ENCODE results near the gene REPIN1.

DNA sequence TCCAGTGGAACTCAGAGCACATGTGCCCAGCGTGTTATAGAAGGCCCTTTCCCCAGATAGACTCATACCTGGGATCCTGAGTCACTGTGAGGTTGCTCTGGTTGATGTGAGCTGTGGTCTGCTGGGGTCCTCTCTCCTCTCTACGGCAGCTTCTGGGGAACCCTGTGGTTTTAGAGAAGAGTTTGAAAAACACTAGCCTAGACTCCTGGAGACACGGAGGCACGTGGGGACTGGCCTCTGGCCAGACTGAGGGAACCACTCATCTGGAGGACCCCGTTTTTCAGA, 20.9 kb downstream of the REPIN1 start:
- TF ChIP-seq ZFP41 (tag by site-specific recombination; IDR thresholded peaks at IDR 0.05; ENCODE audit: borderline replicate concordance), result no peak
- no peak for TF ChIP-seq ZBTB48 (tag by site-specific recombination; IDR thresholded peaks at IDR 0.05)
- TF ChIP-seq SETDB1 (IDR thresholded peaks at IDR 0.05; ENCODE audit: insufficient read length, low read length), result no peak
- no peak for TF ChIP-seq PRDM10 (tag by site-specific recombination; IDR thresholded peaks at IDR 0.05)
- TF ChIP-seq, protein P1, sequence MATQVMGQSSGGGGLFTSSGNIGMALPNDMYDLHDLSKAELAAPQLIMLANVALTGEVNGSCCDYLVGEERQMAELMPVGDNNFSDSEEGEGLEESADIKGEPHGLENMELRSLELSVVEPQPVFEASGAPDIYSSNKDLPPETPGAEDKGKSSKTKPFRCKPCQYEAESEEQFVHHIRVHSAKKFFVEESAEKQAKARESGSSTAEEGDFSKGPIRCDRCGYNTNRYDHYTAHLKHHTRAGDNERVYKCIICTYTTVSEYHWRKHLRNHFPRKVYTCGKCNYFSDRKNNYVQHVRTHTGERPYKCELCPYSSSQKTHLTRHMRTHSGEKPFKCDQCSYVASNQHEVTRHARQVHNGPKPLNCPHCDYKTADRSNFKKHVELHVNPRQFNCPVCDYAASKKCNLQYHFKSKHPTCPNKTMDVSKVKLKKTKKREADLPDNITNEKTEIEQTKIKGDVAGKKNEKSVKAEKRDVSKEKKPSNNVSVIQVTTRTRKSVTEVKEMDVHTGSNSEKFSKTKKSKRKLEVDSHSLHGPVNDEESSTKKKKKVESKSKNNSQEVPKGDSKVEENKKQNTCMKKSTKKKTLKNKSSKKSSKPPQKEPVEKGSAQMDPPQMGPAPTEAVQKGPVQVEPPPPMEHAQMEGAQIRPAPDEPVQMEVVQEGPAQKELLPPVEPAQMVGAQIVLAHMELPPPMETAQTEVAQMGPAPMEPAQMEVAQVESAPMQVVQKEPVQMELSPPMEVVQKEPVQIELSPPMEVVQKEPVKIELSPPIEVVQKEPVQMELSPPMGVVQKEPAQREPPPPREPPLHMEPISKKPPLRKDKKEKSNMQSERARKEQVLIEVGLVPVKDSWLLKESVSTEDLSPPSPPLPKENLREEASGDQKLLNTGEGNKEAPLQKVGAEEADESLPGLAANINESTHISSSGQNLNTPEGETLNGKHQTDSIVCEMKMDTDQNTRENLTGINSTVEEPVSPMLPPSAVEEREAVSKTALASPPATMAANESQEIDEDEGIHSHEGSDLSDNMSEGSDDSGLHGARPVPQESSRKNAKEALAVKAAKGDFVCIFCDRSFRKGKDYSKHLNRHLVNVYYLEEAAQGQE (tag by site-specific recombination; IDR thresholded peaks at IDR 0.05), result no peak
- TF ChIP-seq, protein P2, sequence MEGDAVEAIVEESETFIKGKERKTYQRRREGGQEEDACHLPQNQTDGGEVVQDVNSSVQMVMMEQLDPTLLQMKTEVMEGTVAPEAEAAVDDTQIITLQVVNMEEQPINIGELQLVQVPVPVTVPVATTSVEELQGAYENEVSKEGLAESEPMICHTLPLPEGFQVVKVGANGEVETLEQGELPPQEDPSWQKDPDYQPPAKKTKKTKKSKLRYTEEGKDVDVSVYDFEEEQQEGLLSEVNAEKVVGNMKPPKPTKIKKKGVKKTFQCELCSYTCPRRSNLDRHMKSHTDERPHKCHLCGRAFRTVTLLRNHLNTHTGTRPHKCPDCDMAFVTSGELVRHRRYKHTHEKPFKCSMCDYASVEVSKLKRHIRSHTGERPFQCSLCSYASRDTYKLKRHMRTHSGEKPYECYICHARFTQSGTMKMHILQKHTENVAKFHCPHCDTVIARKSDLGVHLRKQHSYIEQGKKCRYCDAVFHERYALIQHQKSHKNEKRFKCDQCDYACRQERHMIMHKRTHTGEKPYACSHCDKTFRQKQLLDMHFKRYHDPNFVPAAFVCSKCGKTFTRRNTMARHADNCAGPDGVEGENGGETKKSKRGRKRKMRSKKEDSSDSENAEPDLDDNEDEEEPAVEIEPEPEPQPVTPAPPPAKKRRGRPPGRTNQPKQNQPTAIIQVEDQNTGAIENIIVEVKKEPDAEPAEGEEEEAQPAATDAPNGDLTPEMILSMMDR (tag by site-specific recombination; IDR thresholded peaks at IDR 0.05), result no peak
- no peak for TF ChIP-seq KLF16 (tag by site-specific recombination; IDR thresholded peaks at IDR 0.05)
- no peak for TF ChIP-seq ELK4 (IDR thresholded peaks at IDR 0.05; ENCODE audit: borderline replicate concordance, low read depth, low read length)
- TF ChIP-seq REPIN1 (tag by site-specific recombination; IDR thresholded peaks at IDR 0.05; ENCODE audit: low read depth), result no peak
- no peak for TF ChIP-seq ZNF274 (IDR thresholded peaks at IDR 0.05; ENCODE audit: low read length)
- TF ChIP-seq ZNF274 (tag by site-specific recombination; IDR thresholded peaks at IDR 0.05; ENCODE audit: borderline replicate concordance), result no peak
- TF ChIP-seq, protein P3, sequence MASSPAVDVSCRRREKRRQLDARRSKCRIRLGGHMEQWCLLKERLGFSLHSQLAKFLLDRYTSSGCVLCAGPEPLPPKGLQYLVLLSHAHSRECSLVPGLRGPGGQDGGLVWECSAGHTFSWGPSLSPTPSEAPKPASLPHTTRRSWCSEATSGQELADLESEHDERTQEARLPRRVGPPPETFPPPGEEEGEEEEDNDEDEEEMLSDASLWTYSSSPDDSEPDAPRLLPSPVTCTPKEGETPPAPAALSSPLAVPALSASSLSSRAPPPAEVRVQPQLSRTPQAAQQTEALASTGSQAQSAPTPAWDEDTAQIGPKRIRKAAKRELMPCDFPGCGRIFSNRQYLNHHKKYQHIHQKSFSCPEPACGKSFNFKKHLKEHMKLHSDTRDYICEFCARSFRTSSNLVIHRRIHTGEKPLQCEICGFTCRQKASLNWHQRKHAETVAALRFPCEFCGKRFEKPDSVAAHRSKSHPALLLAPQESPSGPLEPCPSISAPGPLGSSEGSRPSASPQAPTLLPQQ (tag by site-specific recombination; IDR thresholded peaks at IDR 0.05), result no peak
